HPDE6-E6E7 (cell line): ENCODE results near the gene LDHAL6B.
A peak's percentile ranks its signal among the peaks of the same experiment; 100 is the strongest.

Source experiments
- DNase-seq: peaks from one replicate; pipeline ENCODE4 v3.0.0; 2011; ENCODE audit warnings: missing footprints; ENCODE audit errors: extremely low spot score

The LDHAL6B gene

DNA sequence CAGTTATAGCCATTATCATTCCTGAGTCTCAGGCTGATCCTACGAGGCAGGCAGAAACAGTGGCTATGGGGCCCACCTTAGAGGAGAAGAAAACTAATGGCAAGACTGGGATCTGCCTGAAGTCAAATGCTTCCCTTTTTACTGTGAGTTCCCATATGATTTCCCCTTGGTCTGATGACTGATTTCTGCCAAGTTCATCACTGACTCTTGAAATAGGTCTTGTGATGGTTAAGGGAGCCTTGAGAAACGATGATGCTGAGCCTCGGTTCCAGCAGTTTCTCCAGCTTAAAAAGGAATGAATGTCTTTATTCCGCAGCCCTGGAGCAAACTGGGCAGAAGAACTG, 29.4 kb upstream of the LDHAL6B start:
- DNase-seq, result no peak

- no peak for DNase-seq
Measured at GRCh38 chr15:59178151-59178695, 28.4 kb upstream of the LDHAL6B start.

- no peak for DNase-seq
Measured at GRCh38 chr15:59179717-59180116, 26.9 kb upstream of the LDHAL6B start.

DNA sequence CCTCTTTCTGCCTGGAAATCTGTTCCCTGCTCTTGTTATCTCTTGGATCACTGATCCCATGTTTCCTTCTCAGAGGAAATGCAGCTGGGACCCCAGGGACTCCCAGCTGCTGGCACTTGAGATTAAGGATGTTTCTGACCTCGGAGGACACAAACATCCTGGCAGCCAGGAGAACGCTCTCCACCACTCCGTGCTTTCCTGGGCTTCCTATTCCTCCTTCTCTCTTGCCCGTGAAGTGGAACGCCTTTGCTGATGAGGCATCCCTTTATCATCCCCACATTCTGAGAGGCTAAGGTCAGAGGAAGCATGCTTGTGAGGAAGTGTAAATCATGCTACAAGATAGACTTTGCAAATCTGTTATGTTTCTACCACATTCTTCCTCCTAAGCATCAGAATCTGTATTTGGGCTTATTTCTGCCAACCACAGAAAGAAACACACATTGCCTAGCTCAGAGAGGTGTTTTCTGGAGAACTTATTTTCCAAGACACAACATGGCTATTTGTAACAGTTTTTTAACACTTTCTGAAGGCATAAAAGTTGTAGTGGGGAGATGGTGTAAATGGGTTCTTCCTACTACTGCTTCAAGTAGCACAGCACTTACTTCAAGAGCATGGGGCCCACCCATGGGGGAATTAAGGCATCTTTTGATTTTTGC, 25.6 kb upstream of the LDHAL6B start:
- DNase-seq, result no peak

GRCh38 chr15:59185725-59186124, 20.9 kb upstream of the LDHAL6B start:
- DNase-seq, result no peak

DNA sequence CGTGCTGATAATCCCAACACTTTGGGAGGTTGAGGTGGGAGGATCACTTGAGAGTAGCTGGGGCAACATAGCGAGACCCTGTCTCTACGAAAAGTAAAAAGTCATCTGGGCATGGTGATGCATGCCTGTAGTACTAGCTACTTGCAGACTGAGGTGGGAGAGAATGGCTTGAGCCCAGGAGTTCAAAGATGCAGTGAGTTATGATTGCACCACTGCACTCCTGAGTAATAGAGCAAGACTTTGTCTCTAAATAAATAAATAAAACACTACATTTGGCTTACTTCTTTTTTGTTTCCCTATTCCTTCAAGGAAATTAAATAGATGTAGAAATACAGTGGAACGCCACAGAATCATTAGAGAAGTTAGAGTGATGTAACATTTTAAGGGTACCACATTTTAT, 20.1 kb upstream of the LDHAL6B start:
- no peak for DNase-seq

GRCh38 chr15:59189241-59189640, 17.4 kb upstream of the LDHAL6B start:
- no peak for DNase-seq

DNA sequence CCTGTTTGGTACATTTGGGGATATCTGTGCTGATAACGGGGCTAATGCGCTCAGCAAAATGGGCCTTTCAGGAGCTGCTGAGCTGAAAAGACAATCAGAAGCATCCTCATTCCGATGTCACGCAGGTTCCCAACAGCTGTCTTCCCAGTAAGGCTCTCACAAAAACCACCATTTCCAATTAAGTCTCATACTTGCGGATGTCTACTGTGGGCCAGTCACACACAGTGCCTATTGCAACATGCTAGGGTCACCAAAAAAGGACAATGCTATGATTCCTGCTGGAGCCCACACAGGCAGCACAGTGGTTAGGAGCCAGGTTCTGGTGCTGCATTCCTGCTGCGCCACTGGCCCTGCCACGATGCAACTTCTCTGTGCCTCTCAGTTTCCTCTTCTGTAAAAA, 16.4 kb upstream of the LDHAL6B start:
- no peak for DNase-seq

DNA sequence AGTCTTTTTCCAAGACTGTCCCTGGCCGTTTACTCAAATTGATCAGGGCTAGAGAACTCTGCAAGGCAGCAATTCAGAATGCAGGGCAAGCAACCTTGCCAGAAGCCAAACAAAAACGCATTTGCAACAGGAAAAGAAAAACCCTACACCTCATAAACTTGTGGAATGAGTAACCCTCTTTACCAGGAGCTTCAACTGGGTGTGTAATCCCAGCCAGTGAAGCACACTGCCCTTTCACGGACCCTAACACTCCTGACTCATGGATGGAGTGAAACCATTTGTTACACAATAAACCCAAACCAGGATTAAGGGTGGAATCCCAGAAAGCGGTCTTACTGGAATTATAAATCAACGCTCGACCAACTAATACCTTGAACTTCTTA, 14.8 kb upstream of the LDHAL6B start:
- DNase-seq, result peak; percentile 94

- no peak for DNase-seq
Measured at GRCh38 chr15:59194639-59195325, 11.9 kb upstream of the LDHAL6B start.

DNA sequence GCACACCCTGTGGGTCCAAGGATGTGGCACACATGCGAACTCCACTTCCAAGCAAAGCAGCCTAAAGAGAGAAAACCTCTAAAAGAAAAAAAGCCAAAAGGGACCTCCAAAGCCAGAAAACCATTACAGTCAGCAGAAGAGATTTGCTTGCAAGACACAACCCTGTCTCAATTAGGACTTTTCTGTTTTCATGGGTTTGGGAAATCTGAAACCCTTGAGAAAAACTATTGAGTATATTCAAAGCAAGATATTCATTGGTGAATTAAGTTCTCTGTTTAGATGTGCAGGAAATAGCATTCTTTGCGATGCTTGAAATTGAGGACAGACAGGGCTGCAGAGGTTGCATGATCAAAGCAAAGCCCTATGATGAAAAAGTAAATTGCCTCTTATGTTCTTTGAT, 10.2 kb upstream of the LDHAL6B start:
- DNase-seq, result no peak

DNA sequence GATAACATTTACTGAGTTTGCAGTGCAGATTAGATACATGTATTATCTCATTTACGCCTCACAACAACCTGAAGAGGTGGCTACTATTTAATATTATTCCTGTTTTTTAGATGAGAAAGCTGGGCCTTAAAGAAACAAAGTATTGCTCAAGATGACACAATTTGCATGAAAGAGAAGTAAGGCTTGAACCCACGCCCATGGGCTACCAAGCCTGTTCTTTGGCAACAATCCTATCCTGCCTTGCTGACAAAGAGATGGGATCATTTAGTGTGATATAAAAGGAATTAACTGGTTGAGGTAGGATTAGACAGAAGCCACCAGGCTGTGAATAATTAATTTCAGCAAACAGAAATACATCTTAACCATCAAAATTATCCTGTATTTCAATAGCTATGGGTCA, 9.2 kb upstream of the LDHAL6B start:
- DNase-seq, result no peak

GRCh38 chr15:59199626-59200465, 6.8 kb upstream of the LDHAL6B start:
- DNase-seq, result peak; percentile 40

DNA sequence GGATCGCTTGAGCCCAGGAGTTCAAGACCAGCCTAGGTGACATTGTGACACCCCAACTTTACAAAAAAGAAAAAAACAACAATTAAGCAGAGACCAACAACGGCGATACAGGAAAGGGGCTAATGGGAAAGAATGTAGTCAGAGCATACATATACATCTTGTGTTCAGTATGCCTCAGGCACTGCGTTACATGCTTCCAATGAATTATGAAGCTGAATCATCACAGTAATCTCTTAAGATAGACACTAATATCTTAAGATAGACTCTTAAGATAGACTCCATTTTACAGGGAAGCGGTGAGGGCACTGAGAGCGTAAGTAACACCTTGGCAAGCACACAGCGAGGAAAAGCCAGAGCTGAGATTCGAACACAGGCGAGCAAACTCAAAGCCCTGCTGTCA, 6.1 kb upstream of the LDHAL6B start:
- no peak for DNase-seq

GRCh38 chr15:59203008-59203407, 3.6 kb upstream of the LDHAL6B start:
- DNase-seq, result no peak

DNA sequence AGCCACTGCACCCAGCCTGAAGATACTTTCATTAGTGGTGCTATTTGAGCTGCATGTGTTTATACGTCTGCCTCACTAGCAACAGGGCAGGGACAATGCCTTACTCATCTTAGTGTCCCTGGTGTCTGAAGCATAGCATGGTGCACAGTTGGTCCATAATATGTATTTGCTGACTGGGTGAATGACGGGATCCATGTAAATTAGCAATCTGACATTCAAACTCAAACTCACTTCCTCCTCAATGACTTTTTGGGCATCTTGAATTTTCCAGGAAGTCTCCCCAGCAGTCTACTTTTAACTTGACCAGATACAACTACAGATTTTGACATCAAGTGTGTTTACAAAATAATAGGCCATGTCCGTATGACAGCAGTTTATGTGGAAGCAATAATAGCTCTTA, 3.0 kb upstream of the LDHAL6B start:
- no peak for DNase-seq

GRCh38 chr15:59205839-59206622, 612 bp upstream of the LDHAL6B start:
- no peak for DNase-seq

DNA sequence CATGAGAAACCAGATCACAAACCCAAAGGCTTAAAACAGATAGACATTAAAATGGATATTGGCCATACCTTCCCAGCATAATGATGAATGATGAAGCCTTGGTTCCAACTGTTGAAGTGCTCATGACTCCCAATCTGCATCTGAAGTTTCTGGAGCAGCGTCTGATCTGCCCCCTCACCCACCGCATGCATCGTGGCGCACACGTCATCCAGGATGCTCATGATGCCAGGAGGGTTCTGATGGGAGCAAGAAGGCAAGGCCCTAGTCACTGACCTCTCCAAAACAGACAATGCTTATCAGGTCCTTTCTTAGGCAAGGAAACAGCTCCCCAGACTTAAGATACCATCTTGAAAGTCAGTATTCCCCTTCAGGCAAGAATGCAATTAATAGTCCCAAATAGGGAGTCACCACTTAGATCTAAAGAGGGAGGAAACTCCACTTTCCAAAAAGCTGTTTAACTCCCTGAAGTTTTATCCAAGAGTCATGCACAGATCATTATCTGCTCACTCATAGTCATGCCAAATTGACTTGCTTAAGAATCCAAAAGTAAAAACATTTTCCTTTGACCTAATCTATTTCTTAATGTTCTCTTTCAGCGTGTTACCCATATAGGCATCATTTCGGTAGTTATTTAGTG, 2.1 kb downstream of the LDHAL6B start:
- no peak for DNase-seq

GRCh38 chr15:59210186-59210585, 3.5 kb downstream of the LDHAL6B start:
- DNase-seq, result no peak

- no peak for DNase-seq
Measured at GRCh38 chr15:59216911-59217310, 10.3 kb downstream of the LDHAL6B start.

DNA sequence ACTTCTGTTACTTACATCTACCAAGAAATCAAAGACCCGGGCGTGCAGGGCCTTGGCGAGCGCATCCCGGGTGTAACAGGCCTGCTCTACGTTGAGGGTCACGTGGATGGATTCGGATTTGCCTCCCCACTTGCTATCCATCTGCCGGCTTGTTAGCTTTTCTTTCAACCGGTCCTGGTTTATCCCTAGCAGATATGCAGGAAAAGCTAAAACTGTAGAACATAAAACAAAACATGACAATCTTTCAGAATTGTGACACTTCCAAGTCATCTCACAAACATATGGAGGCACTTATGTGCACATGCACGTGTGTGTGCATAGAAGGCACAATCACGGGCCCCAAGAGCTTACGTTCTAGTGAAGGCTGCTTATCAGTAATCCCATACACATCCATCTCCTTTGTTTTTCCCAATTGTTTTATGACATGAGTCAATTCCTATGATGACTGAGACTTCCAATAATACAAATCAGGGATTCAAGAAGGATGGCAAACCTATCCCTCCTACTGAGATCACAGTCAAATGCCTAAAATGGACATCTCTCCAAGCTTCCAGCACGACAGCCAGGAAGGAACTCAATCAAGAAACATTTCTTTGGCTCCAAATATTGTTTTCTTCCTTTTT, 11.3 kb downstream of the LDHAL6B start:
- DNase-seq, result no peak
